Suprapubic skin (tissue), 4 donors: ENCODE measurements around the gene CROT.

ENCODE experiments used
- EP300 ChIP-seq: sonication (generic); formaldehyde crosslinking; IDR thresholded peaks from one replicate; pipeline ENCODE4 v1.6.1; 2017; ENCODE audit warnings: antibody characterized with exemption
- POLR2A ChIP-seq, 2 donors: fragments of 450-650 bp; IDR thresholded peaks; one replicate each; pipeline ENCODE4 v1.6.1; 2017; ENCODE audit warnings: antibody characterized with exemption in 2 of 2, mild to moderate bottlenecking in 2 of 2, moderate library complexity in 2 of 2
- POLR2AphosphoS5 ChIP-seq, 3 donors: sonication (generic); formaldehyde crosslinking; IDR thresholded peaks; one replicate each; pipeline ENCODE4 v1.6.1; 2017; ENCODE audit warnings: antibody characterized with exemption in 3 of 3
- TF ChIP-seq, protein P1 (sequence below), 2 donors: fragments of 200-600 bp in 1 of 2; fragments of 450-650 bp in 1 of 2; sonication (generic) in 1 of 2; IDR thresholded peaks; one replicate each; pipeline ENCODE4 v1.5.1; 2016 to 2019; ENCODE audit warnings: antibody characterized with exemption in 2 of 2, mild to moderate bottlenecking in 1 of 2, moderate library complexity in 1 of 2

DNA sequence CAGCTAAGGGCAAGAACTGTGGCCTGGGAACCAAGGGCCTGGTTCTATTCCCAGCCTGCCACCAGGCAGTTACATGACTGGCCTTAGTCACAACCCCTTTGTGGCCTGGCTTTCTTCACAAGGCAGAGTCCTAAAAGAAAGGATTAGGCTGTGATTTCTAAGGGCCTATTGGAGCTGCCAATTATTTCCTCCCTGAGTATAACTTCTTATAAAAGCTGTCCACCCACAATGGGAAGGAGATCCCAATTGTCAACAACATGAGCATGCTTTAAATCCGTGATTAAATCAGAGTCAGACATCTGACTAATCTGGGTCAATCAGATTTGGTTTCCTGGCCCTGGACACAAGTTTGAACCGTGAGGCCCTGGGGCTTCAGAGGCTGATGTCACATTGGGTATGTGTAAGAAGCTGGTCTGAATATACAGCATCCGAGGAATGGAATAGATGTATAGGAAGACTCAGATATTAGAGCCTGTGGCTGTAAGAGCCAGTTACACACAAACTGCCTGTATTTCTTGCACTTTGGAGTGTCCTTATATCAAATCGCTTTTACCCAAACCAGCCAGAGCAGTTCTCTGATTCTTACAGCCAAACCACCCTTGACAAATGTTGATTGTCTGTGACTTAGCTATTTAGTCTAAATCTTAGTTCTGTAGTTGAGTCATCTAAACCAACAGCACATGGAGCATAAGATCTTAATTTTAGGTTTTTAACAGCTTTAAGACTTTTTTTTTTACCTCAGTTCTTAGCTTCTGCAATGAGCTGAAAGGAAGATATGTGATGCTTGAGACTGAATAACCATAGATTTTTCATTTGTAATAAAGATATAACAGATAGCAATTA lies 68.7 kb downstream of the CROT start:
- TF ChIP-seq, protein P1, sequence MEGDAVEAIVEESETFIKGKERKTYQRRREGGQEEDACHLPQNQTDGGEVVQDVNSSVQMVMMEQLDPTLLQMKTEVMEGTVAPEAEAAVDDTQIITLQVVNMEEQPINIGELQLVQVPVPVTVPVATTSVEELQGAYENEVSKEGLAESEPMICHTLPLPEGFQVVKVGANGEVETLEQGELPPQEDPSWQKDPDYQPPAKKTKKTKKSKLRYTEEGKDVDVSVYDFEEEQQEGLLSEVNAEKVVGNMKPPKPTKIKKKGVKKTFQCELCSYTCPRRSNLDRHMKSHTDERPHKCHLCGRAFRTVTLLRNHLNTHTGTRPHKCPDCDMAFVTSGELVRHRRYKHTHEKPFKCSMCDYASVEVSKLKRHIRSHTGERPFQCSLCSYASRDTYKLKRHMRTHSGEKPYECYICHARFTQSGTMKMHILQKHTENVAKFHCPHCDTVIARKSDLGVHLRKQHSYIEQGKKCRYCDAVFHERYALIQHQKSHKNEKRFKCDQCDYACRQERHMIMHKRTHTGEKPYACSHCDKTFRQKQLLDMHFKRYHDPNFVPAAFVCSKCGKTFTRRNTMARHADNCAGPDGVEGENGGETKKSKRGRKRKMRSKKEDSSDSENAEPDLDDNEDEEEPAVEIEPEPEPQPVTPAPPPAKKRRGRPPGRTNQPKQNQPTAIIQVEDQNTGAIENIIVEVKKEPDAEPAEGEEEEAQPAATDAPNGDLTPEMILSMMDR (IDR thresholded peaks at IDR 0.05): no peak
- no peak for TF ChIP-seq POLR2AphosphoS5 (IDR thresholded peaks at IDR 0.05)
- TF ChIP-seq POLR2A (IDR thresholded peaks at IDR 0.05): no peak
- TF ChIP-seq EP300: no peak
